HCT116 (cell line): ENCODE measurements around the gene IFT20. TPM values are rescaled to one million over a fixed set of nuclear protein-coding genes. Genes with fewer than 3 reads are reported as not detected.

ENCODE experiments used
- ATAC-seq: fragments of 200-7000 bp; cut with Tn5 transposase; 2 replicates; pipeline ENCODE4 v1.9.1; 2020; ENCODE audit warnings: mild to moderate bottlenecking, moderate library complexity
- BruUV-seq: library from RNA; stranded (reverse); fragments of 400-500 nt; replicated peaks from 2 replicates; lab custom pipeline; 2021; lab: Mats Ljungman, UMichigan
- CTCF ChIA-PET: fragments of 300-600 bp; sonication (Branson Sonifier 250); formaldehyde crosslinking; loops from one replicate; lab custom pipeline; 2021; ENCODE audit warnings: antibody characterized with exemption; lab: Charles Lee
- POLR2A ChIA-PET: fragments of 300-600, 350-600 bp; sonication (Branson Sonifier 250); formaldehyde crosslinking; loops from one replicate; lab custom pipeline; 2021; ENCODE audit warnings: antibody characterized with exemption; lab: Charles Lee
- RAD21 ChIA-PET, 2 experiments: fragments of 300-600 bp; sonication (Branson Sonifier 250); formaldehyde crosslinking; loops; one replicate each; lab custom pipeline; 2023; ENCODE audit warnings: low total read pairs in 2 of 2; ENCODE audit not compliant: uncharacterized antibody in 2 of 2, unreplicated experiment in 2 of 2, low non-redundant PET in 1 of 2; lab: Charles Lee
- DNase-seq: peaks from one replicate; pipeline ENCODE4 v3.0.0-alpha.2; 2010; ENCODE audit warnings: low read depth, low spot score
- H2AFZ ChIP-seq: fragments of 200-600 bp; shearing (Covaris generic), sonication (generic); 2 replicates; pipeline ENCODE4 v1.6.1; 2017; ENCODE audit warnings: low read depth, mixed run types, mixed read lengths, antibody characterized with exemption, low read length; ENCODE audit not compliant: poor library complexity, severe bottlenecking
- H3K27ac ChIP-seq: 2 replicates; pipeline ENCODE4 v1.5.1; 2012; ENCODE audit warnings: low read depth, low read length
- H3K27me3 ChIP-seq: fragments of 200-600 bp; sonication (generic); 2 replicates; pipeline ENCODE4 v1.6.1; 2016; ENCODE audit warnings: mixed run types, low read length, mixed read lengths; ENCODE audit not compliant: insufficient read depth
- H3K36me3 ChIP-seq, 2 experiments: fragments of 200-500 bp in 1 of 2; fragments of 200-600 bp in 1 of 2; sonication (Bioruptor generic) in 1 of 2; sonication (generic) in 1 of 2; 2 replicates each; pipeline versions ENCODE4 v1.5.1 to v1.6.1; 2014 to 2016; ENCODE audit warnings: low read length in 2 of 2, inconsistent platforms in 1 of 2, mixed read lengths in 1 of 2, mixed run types in 1 of 2; ENCODE audit not compliant: insufficient read depth in 2 of 2, control insufficient read depth in 1 of 2
- H3K4me1 ChIP-seq, 2 experiments: fragments of 200-600 bp in 1 of 2; sonication (generic) in 1 of 2; 2 replicates each; pipeline versions ENCODE4 v1.5.1 to v1.6.1; 2012 to 2017; ENCODE audit warnings: low read length in 2 of 2, inconsistent platforms in 1 of 2, mild to moderate bottlenecking in 1 of 2, mixed read lengths in 1 of 2, mixed run types in 1 of 2, moderate library complexity in 1 of 2; ENCODE audit not compliant: insufficient read depth in 2 of 2, control insufficient read depth in 1 of 2
- H3K4me2 ChIP-seq: fragments of 200-600 bp; sonication (generic); 2 replicates; pipeline ENCODE4 v1.6.1; 2017; ENCODE audit warnings: mixed run types, low read length, mixed read lengths
- H3K4me3 ChIP-seq, 2 experiments: fragments of 200-600 bp in 1 of 2; sonication (generic) in 1 of 2; replicated peaks in 1 of 2; 2 replicates each; pipeline ENCODE4 v1.5.1; 2011 to 2016; ENCODE audit warnings: low read length in 2 of 2, control low read depth in 1 of 2, low read depth in 1 of 2, mild to moderate bottlenecking in 1 of 2, mixed read lengths in 1 of 2, mixed run types in 1 of 2
- H3K79me2 ChIP-seq: fragments of 200-600 bp; sonication (generic); 2 replicates; pipeline ENCODE4 v1.6.1; 2017; ENCODE audit warnings: mild to moderate bottlenecking, mixed run types, low read length, moderate library complexity, mixed read lengths; ENCODE audit not compliant: insufficient read depth
- H3K9ac ChIP-seq: fragments of 200-600 bp; sonication (generic); 2 replicates; pipeline ENCODE4 v1.6.1; 2016; ENCODE audit warnings: low read length, mixed read lengths
- H3K9me2 ChIP-seq: fragments of 200-600 bp; sonication (generic), shearing (Covaris generic); 2 replicates; pipeline ENCODE4 v1.6.1; 2017; ENCODE audit warnings: mixed run types, mild to moderate bottlenecking, moderate library complexity; ENCODE audit not compliant: insufficient read depth
- H3K9me3 ChIP-seq, 2 experiments: fragments of 200-500 bp in 1 of 2; fragments of 200-600 bp in 1 of 2; sonication (Bioruptor generic) in 1 of 2; sonication (generic) in 1 of 2; 2 replicates each; pipeline ENCODE4 v1.6.1; 2014 to 2017; ENCODE audit warnings: low read length in 2 of 2, mixed read lengths in 2 of 2, inconsistent platforms in 1 of 2, low read depth in 1 of 2, mild to moderate bottlenecking in 1 of 2, mixed run types in 1 of 2, moderate library complexity in 1 of 2; ENCODE audit not compliant: control insufficient read depth in 1 of 2, insufficient read depth in 1 of 2
- H4K20me1 ChIP-seq: fragments of 200-600 bp; sonication (generic), shearing (Covaris generic); 2 replicates; pipeline ENCODE4 v1.6.1; 2017; ENCODE audit warnings: mixed run types, mild to moderate bottlenecking, moderate library complexity; ENCODE audit not compliant: insufficient read depth
- CEBPB ChIP-seq: IDR thresholded peaks from 2 replicates; pipeline ENCODE4 v1.6.1; 2012; ENCODE audit warnings: low read depth
- EGR1 ChIP-seq: IDR thresholded peaks from 2 replicates; pipeline ENCODE4 v1.6.1; 2012; ENCODE audit warnings: low read depth
- ELF1 ChIP-seq: IDR thresholded peaks from 2 replicates; pipeline ENCODE4 v1.6.1; 2012; ENCODE audit warnings: low read depth, borderline replicate concordance
- EZH2 ChIP-seq: fragments of 200-600 bp; sonication (generic); IDR thresholded peaks from 2 replicates; pipeline ENCODE4 v1.6.1; 2017; ENCODE audit warnings: antibody characterized with exemption, mixed run types
- EZH2phosphoT487 ChIP-seq: fragments of 200-600 bp; IDR thresholded peaks from 2 replicates; pipeline ENCODE4 v1.6.1; 2018; ENCODE audit warnings: antibody characterized with exemption, borderline replicate concordance
- JUND ChIP-seq: IDR thresholded peaks from 2 replicates; pipeline ENCODE4 v1.6.1; 2012
- POLR2A ChIP-seq: IDR thresholded peaks from 2 replicates; pipeline ENCODE4 v1.7.0; 2011; ENCODE audit warnings: borderline replicate concordance; ENCODE audit not compliant: insufficient read depth, insufficient read length; ENCODE audit errors: extremely low read depth
- POLR2AphosphoS5 ChIP-seq: IDR thresholded peaks from 2 replicates; pipeline ENCODE4 v1.6.1; 2011; ENCODE audit warnings: mild to moderate bottlenecking, low read depth, low read length, moderate library complexity
- RAD21 ChIP-seq: IDR thresholded peaks from 2 replicates; pipeline ENCODE4 v1.6.1; 2012; ENCODE audit warnings: low read depth, mild to moderate bottlenecking
- SIN3A ChIP-seq: IDR thresholded peaks from 2 replicates; pipeline ENCODE4 v1.6.1; 2012; ENCODE audit warnings: low read depth
- SP1 ChIP-seq: IDR thresholded peaks from 2 replicates; pipeline ENCODE4 v1.6.1; 2012; ENCODE audit warnings: low read depth
- TCF7L2 ChIP-seq: IDR thresholded peaks from 2 replicates; pipeline ENCODE4 v1.7.0; 2011; ENCODE audit warnings: borderline replicate concordance, inconsistent platforms; ENCODE audit not compliant: insufficient read depth, insufficient read length; ENCODE audit errors: extremely low read depth
- YY1 ChIP-seq: IDR thresholded peaks from 2 replicates; pipeline ENCODE4 v1.6.1; 2011; ENCODE audit warnings: low read length, low read depth, moderate library complexity, mild to moderate bottlenecking; ENCODE audit not compliant: insufficient replicate concordance; ENCODE audit errors: extremely low read depth
- ZNF274 ChIP-seq: fragments of 200-500 bp; sonication (Bioruptor generic); IDR thresholded peaks from 2 replicates; pipeline ENCODE4 v1.6.1; 2014; ENCODE audit warnings: mild to moderate bottlenecking, low read depth, low read length, inconsistent platforms
- intact Hi-C: fragments of 100-400 bp; cut with micrococcal nuclease; formaldehyde crosslinking; loops from 2 replicates; pipeline ENCODE4 v1.10.0; 2022
- total RNA-seq: library from RNA; stranded (reverse); gene quantifications from one replicate; pipeline ENCODE4 v1.2.1, GENCODE V29; 2021; ENCODE audit not compliant: unreplicated experiment
- TF ChIP-seq, protein P1 (sequence below): IDR thresholded peaks from 2 replicates; pipeline ENCODE4 v1.6.1; 2012; ENCODE audit warnings: low read depth
- TF ChIP-seq, protein P2 (sequence below), 3 experiments: fragments of 200-600 bp in 1 of 3; sonication (generic) in 1 of 3; IDR thresholded peaks in 2 of 3; conservative IDR thresholded peaks in 1 of 3; 2 replicates each; pipeline ENCODE4 v1.5.1; 2012 to 2017; ENCODE audit warnings: low read depth in 2 of 3, low read length in 2 of 3, antibody characterized with exemption in 1 of 3, borderline replicate concordance in 1 of 3, control low read depth in 1 of 3, mild to moderate bottlenecking in 1 of 3, mixed read lengths in 1 of 3, mixed run types in 1 of 3, moderate library complexity in 1 of 3; ENCODE audit not compliant: insufficient read depth in 1 of 3

IFT20 gene
- total RNA-seq, 1 experiment from 2014 or later, result 21.7 TPM

GRCh38 chr17:28280826-28281225 lies 54.4 kb downstream of the IFT20 start:
- Histone ChIP-seq H3K27me3 (no peaks in the 10 kb centered on the region), H3K79me2 (no peaks in the 10 kb centered on the region), H3K27ac (no peak overlapping the region), H3K9ac (no peak overlapping the region), H3K9me2 (no peaks in the 10 kb centered on the region), H3K9me3 (no peaks in the 10 kb centered on the region), H3K4me1 (peaks cover 26 to 43% of the 10 kb centered on the region in 2 experiments), H3K36me3 (no peaks in the 10 kb centered on the region), H3K4me3 (no peak overlapping the region), H2AFZ (no peak overlapping the region), H3K4me2 (no peak overlapping the region), H4K20me1 (no peaks in the 10 kb centered on the region)
- TF ChIP-seq SIN3A (no peak), SP1 (no peak), TCF7L2 (no peak), EZH2phosphoT487 (no peak), JUND (no peak), RAD21 (no peak), CEBPB (no peak), ZNF274 (no peak), YY1 (no peak), EGR1 (no peak), POLR2A (no peak), EZH2 (no peak), ELF1 (no peak), POLR2AphosphoS5 (no peak)
- TF ChIP-seq, protein P1, sequence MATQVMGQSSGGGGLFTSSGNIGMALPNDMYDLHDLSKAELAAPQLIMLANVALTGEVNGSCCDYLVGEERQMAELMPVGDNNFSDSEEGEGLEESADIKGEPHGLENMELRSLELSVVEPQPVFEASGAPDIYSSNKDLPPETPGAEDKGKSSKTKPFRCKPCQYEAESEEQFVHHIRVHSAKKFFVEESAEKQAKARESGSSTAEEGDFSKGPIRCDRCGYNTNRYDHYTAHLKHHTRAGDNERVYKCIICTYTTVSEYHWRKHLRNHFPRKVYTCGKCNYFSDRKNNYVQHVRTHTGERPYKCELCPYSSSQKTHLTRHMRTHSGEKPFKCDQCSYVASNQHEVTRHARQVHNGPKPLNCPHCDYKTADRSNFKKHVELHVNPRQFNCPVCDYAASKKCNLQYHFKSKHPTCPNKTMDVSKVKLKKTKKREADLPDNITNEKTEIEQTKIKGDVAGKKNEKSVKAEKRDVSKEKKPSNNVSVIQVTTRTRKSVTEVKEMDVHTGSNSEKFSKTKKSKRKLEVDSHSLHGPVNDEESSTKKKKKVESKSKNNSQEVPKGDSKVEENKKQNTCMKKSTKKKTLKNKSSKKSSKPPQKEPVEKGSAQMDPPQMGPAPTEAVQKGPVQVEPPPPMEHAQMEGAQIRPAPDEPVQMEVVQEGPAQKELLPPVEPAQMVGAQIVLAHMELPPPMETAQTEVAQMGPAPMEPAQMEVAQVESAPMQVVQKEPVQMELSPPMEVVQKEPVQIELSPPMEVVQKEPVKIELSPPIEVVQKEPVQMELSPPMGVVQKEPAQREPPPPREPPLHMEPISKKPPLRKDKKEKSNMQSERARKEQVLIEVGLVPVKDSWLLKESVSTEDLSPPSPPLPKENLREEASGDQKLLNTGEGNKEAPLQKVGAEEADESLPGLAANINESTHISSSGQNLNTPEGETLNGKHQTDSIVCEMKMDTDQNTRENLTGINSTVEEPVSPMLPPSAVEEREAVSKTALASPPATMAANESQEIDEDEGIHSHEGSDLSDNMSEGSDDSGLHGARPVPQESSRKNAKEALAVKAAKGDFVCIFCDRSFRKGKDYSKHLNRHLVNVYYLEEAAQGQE, result no peak
- TF ChIP-seq, protein P2, sequence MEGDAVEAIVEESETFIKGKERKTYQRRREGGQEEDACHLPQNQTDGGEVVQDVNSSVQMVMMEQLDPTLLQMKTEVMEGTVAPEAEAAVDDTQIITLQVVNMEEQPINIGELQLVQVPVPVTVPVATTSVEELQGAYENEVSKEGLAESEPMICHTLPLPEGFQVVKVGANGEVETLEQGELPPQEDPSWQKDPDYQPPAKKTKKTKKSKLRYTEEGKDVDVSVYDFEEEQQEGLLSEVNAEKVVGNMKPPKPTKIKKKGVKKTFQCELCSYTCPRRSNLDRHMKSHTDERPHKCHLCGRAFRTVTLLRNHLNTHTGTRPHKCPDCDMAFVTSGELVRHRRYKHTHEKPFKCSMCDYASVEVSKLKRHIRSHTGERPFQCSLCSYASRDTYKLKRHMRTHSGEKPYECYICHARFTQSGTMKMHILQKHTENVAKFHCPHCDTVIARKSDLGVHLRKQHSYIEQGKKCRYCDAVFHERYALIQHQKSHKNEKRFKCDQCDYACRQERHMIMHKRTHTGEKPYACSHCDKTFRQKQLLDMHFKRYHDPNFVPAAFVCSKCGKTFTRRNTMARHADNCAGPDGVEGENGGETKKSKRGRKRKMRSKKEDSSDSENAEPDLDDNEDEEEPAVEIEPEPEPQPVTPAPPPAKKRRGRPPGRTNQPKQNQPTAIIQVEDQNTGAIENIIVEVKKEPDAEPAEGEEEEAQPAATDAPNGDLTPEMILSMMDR (IDR thresholded peaks at IDR 0.05 in 2 of 3, conservative IDR thresholded peaks at IDR 0.05 in 1 of 3; ENCODE audit: borderline replicate concordance in 1 of 3, insufficient read depth in 1 of 3, low read depth in 2 of 3, low read length in 2 of 3), result no peak
- CTCF ChIA-PET, result interaction anchor here (1.1 kb wide), 1 partner anchor 30 kb away, joined by 3 read pairs; no protein-coding TSS in a partner anchor
- no TSS peak for BruUV-seq
- DNase-seq (no peak), ATAC-seq (no peak)
- RAD21 ChIA-PET, result interaction anchor here in 1 of 2 experiments (1.0 kb wide), 1 partner anchor 29 kb away, joined by 5 read pairs; no protein-coding TSS in a partner anchor
- POLR2A ChIA-PET, result no interaction called here
- intact Hi-C loops, result no loop called here
